Vagina (tissue), 2 donors: Measurements from ENCODE around the gene NCAPD3.

ENCODE experiments used
- POLR2A ChIP-seq, 2 donors: fragments of 450-650 bp; IDR thresholded peaks; one replicate each; pipeline ENCODE4 v1.6.1; 2017; ENCODE audit warnings: antibody characterized with exemption in 2 of 2, mild to moderate bottlenecking in 2 of 2, moderate library complexity in 2 of 2
- TF ChIP-seq, protein P1 (sequence below), 3 experiments: fragments of 450-650 bp in 2 of 3; fragments of 200-600 bp in 1 of 3; sonication (generic) in 1 of 3; IDR thresholded peaks; one replicate each; pipeline ENCODE4 v1.5.1; 2017 to 2019; ENCODE audit warnings: antibody characterized with exemption in 3 of 3, mild to moderate bottlenecking in 2 of 3, moderate library complexity in 2 of 3

GRCh38 chr11:134149371-134149770, 74.4 kb downstream of the NCAPD3 start:
- TF ChIP-seq, protein P1, sequence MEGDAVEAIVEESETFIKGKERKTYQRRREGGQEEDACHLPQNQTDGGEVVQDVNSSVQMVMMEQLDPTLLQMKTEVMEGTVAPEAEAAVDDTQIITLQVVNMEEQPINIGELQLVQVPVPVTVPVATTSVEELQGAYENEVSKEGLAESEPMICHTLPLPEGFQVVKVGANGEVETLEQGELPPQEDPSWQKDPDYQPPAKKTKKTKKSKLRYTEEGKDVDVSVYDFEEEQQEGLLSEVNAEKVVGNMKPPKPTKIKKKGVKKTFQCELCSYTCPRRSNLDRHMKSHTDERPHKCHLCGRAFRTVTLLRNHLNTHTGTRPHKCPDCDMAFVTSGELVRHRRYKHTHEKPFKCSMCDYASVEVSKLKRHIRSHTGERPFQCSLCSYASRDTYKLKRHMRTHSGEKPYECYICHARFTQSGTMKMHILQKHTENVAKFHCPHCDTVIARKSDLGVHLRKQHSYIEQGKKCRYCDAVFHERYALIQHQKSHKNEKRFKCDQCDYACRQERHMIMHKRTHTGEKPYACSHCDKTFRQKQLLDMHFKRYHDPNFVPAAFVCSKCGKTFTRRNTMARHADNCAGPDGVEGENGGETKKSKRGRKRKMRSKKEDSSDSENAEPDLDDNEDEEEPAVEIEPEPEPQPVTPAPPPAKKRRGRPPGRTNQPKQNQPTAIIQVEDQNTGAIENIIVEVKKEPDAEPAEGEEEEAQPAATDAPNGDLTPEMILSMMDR (IDR thresholded peaks at IDR 0.05) = no peak
- TF ChIP-seq POLR2A (IDR thresholded peaks at IDR 0.05) = no peak
